Loucy (cell line): Measurements from ENCODE around the gene RMND5B.
"Not testable (repeated sequence)": the region's sequence is repeated elsewhere in the genome, so short reads cannot be mapped to it uniquely, and the experiment has no call there.

ENCODE experiments used
- H2AFZ ChIP-seq: fragments of 200-600 bp; sonication (generic); 2 replicates; pipeline ENCODE4 v1.6.0; 2016; ENCODE audit warnings: antibody characterized with exemption, mild to moderate bottlenecking, low read length, moderate library complexity
- H3F3A ChIP-seq: fragments of 200-600 bp; 2 replicates; pipeline ENCODE4 v1.6.0; 2016; ENCODE audit warnings: antibody characterized with exemption, low read depth, mild to moderate bottlenecking
- H3K27me3 ChIP-seq: fragments of 200-600 bp; sonication (generic); 2 replicates; pipeline ENCODE4 v1.6.1; 2014; ENCODE audit warnings: low read length, mild to moderate bottlenecking; ENCODE audit not compliant: insufficient read depth, poor library complexity, severe bottlenecking
- H3K36me3 ChIP-seq: fragments of 200-600 bp; sonication (generic); 2 replicates; pipeline ENCODE4 v1.6.1; 2016; ENCODE audit warnings: low read length; ENCODE audit not compliant: insufficient read depth
- H3K4me1 ChIP-seq: fragments of 200-600 bp; sonication (generic); 2 replicates; pipeline ENCODE4 v1.5.1; 2014; ENCODE audit warnings: low read length, mild to moderate bottlenecking; ENCODE audit not compliant: insufficient read depth, poor library complexity, severe bottlenecking
- H3K4me2 ChIP-seq: fragments of 200-600 bp; sonication (generic); 2 replicates; pipeline ENCODE4 v1.6.0; 2014; ENCODE audit warnings: antibody characterized with exemption, low read length, low read depth, mild to moderate bottlenecking; ENCODE audit not compliant: poor library complexity, severe bottlenecking
- H3K4me3 ChIP-seq: fragments of 200-600 bp; sonication (generic); 2 replicates; pipeline ENCODE4 v1.5.1; 2014; ENCODE audit warnings: low read length, mild to moderate bottlenecking, mixed read lengths; ENCODE audit not compliant: poor library complexity, severe bottlenecking
- H3K79me2 ChIP-seq: fragments of 200-600 bp; sonication (generic); 2 replicates; pipeline ENCODE4 v1.6.1; 2014; ENCODE audit warnings: low read length; ENCODE audit not compliant: insufficient read depth
- H3K9ac ChIP-seq: fragments of 200-600 bp; sonication (generic); 2 replicates; pipeline ENCODE4 v1.6.0; 2014; ENCODE audit warnings: mild to moderate bottlenecking, low read depth, low read length, moderate library complexity; ENCODE audit not compliant: poor library complexity, severe bottlenecking
- H3K9me2 ChIP-seq: fragments of 200-600 bp; sonication (generic); replicated peaks from 2 replicates; pipeline ENCODE4 v1.6.1; 2016; ENCODE audit warnings: low read depth, low read length, mixed read lengths
- H3K9me3 ChIP-seq: fragments of 200-600 bp; sonication (generic); 2 replicates; pipeline ENCODE4 v1.6.1; 2014; ENCODE audit warnings: mild to moderate bottlenecking, antibody characterized with exemption, low read length, low read depth; ENCODE audit not compliant: insufficient read depth
- H4K20me1 ChIP-seq: fragments of 200-600 bp; sonication (generic); 2 replicates; pipeline ENCODE4 v1.6.0; 2014; ENCODE audit warnings: antibody characterized with exemption, low read length, mild to moderate bottlenecking; ENCODE audit not compliant: insufficient read depth, poor library complexity, severe bottlenecking
- EZH2phosphoT487 ChIP-seq: fragments of 200-600 bp; IDR thresholded peaks from 2 replicates; pipeline ENCODE4 v1.6.1; 2018; ENCODE audit warnings: antibody characterized with exemption, mild to moderate bottlenecking, moderate library complexity, borderline replicate concordance
- TF ChIP-seq, protein P1 (sequence below): fragments of 200-600 bp; sonication (generic); conservative IDR thresholded peaks from 2 replicates; pipeline ENCODE4 v1.5.1; 2014; ENCODE audit warnings: mild to moderate bottlenecking, antibody characterized with exemption, low read length

Gene RMND5B

DNA sequence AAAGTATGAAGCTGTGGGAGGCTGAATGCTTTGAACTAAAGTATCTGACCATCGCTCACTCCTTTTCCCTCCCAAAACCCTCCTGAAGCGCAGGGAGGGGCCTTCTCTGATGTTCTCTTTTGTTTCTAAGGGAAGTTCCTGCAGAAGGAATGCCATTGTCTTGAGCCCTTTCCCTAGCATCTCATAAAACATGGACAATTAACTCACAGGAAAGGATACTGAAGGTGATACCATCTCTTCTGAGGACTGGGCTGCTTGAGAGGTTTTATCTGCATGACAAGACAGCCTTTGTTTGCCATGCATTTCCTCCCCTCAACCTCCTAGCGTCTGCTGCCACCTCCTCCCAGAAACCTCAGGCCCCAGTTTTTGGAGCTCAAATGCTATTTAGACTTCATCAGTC lies 4.3 kb upstream of the RMND5B start:
- Histone ChIP-seq H4K20me1 (no peaks in the 10 kb centered on the region), H3F3A (no peaks in the 10 kb centered on the region), H3K36me3 (peaks cover under 1% of the 10 kb centered on the region; the same call in 1 of the 2 replicates), H3K9me3 (no peaks in the 10 kb centered on the region), H3K79me2 (peaks cover 6% of the 10 kb centered on the region; the same call in 1 of the 2 replicates), H3K4me2 (peak overlapping the region; percentile 27), H3K27me3 (no peaks in the 10 kb centered on the region), H2AFZ (no peak overlapping the region), H3K4me1 (peaks cover 11% of the 10 kb centered on the region), H3K4me3 (no peak overlapping the region), H3K9ac (no peak overlapping the region), H3K9me2 (no peaks in the 10 kb centered on the region)
- TF ChIP-seq, protein P1, sequence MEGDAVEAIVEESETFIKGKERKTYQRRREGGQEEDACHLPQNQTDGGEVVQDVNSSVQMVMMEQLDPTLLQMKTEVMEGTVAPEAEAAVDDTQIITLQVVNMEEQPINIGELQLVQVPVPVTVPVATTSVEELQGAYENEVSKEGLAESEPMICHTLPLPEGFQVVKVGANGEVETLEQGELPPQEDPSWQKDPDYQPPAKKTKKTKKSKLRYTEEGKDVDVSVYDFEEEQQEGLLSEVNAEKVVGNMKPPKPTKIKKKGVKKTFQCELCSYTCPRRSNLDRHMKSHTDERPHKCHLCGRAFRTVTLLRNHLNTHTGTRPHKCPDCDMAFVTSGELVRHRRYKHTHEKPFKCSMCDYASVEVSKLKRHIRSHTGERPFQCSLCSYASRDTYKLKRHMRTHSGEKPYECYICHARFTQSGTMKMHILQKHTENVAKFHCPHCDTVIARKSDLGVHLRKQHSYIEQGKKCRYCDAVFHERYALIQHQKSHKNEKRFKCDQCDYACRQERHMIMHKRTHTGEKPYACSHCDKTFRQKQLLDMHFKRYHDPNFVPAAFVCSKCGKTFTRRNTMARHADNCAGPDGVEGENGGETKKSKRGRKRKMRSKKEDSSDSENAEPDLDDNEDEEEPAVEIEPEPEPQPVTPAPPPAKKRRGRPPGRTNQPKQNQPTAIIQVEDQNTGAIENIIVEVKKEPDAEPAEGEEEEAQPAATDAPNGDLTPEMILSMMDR = no peak
- TF ChIP-seq EZH2phosphoT487 = no peak

DNA sequence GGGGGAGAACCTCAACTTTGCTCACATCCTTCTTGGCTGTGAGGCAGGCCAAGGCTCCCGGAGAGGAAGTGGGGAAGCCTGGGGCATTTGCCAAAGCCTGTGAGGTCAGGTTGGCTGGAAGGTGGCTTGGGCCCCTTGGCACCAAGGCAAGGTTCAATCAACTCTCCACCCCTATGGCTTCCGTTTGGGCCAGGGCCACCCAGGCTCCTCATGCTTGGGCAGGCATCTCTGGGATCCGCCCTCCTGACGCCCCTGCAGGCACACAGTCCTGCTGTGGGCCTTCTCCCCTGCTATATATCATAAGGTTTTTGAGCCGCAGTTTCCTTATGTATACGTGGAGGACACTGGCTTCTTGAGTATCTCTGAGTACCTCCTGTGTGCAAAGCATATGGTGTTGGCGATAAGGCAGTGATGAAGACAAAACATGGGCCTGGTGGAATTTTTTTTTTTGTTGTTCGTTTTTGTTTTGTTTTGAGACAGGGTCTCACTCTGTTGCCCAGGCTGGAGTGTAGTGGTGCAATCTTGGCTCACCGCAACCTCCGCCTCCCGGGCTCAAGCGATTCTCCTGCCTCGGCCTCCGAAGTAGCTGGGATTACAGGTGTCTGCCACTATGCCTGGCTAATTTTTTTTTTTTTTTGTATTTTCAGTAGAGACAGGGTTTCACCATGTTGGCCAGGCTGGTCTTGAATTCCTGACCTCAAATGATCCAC lies 3.4 kb upstream of the RMND5B start:
- H3K4me3 ChIP-seq, H3F3A ChIP-seq, H3K4me2 ChIP-seq, H3K9me3 ChIP-seq, H3K9ac ChIP-seq, H4K20me1 ChIP-seq, H3K9me2 ChIP-seq, H2AFZ ChIP-seq, H3K36me3 ChIP-seq, H3K27me3 ChIP-seq: not testable (repeated sequence)
- Histone ChIP-seq H3K79me2 (peaks cover 10% of the 10 kb centered on the region; the same call in 1 of the 2 replicates), H3K4me1 (peaks cover 11% of the 10 kb centered on the region)

DNA sequence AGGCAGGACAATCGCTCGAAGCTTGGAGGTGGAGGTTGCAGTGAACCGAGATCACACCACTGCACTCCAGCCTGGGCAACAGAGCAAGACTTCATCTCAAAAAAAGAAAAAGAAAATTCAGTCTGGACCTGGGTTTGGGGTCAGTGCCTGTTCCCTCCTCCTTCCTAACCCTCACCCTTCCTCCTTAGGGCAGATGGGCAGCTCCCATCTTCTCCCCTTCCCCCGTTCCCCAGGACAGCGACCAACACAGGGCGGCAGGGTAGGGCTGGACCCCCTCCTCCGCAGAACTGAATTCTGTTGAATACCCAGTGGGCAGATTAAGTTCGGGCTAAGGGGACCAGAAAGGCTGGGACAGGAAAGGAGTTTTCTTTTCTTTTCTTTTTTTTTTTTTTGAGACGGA lies 1.5 kb upstream of the RMND5B start:
- Histone ChIP-seq H3K9me2 (no peaks in the 10 kb centered on the region), H3F3A (no peaks in the 10 kb centered on the region), H3K79me2 (peaks cover 10% of the 10 kb centered on the region; the same call in 1 of the 2 replicates), H3K4me3 (no peak overlapping the region), H3K9me3 (no peaks in the 10 kb centered on the region), H3K4me1 (peaks cover 11% of the 10 kb centered on the region), H4K20me1 (no peaks in the 10 kb centered on the region), H2AFZ (no peak overlapping the region), H3K27me3 (no peaks in the 10 kb centered on the region), H3K4me2 (no peak overlapping the region), H3K36me3 (no peaks in the 10 kb centered on the region), H3K9ac (no peak overlapping the region)
- TF ChIP-seq EZH2phosphoT487 = no peak
- TF ChIP-seq, protein P1 = no peak

DNA sequence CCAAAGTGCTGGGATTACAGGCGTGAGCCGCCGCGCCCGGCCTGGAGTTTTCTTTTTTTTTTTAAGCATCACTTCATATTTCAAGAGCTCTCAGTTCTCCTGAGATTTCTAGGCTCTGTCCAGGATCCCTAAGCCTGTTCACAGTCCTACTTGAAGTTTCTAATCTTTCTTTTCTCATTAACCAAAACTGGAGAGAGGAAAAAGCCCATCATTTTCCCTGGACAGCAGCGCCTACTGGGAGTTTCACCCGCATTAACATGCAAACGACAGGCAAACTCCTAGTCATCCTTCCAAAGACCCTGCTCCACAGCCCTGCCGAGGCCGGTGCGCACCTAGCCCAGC lies 609 bp upstream of the RMND5B start:
- H3K9me3 ChIP-seq, H3K27me3 ChIP-seq, H3F3A ChIP-seq, H3K9me2 ChIP-seq, H3K36me3 ChIP-seq, H4K20me1 ChIP-seq: not testable (repeated sequence)
- peak overlapping the region; percentile 52; the same call in 1 of the 2 replicates for H2AFZ ChIP-seq
- H3K79me2 ChIP-seq = peaks cover 10% of the 10 kb centered on the region; the same call in 1 of the 2 replicates
- peak overlapping the region; percentile 63 for H3K4me2 ChIP-seq
- H3K4me1 ChIP-seq = peaks cover 11% of the 10 kb centered on the region
- peak overlapping the region; percentile 80 for H3K4me3 ChIP-seq
- peak overlapping the region; percentile 86 for H3K9ac ChIP-seq
